Trophoblast cell (in vitro differentiated cells and primary cell): ENCODE measurements around the gene NOP56.
"Not testable (repeated sequence)": the region's sequence is repeated elsewhere in the genome, so short reads cannot be mapped to it uniquely, and the experiment has no call there.

Experiments
- DNase-seq, 2 donors: peaks; one replicate each; pipeline ENCODE4 v3.0.0-alpha.2; 2016
- H2AFZ ChIP-seq: 2 replicates; pipeline ENCODE4 v1.6.1; 2013; ENCODE audit warnings: low read length, moderate library complexity, mild to moderate bottlenecking; ENCODE audit not compliant: insufficient read depth, poor library complexity
- H2AK5ac ChIP-seq: 2 replicates; pipeline ENCODE4 v1.6.1; 2013; ENCODE audit warnings: mild to moderate bottlenecking, low read length
- H2BK120ac ChIP-seq: 2 replicates; pipeline ENCODE4 v1.6.1; 2013; ENCODE audit warnings: low read length, mild to moderate bottlenecking, moderate library complexity; ENCODE audit not compliant: insufficient read depth, poor library complexity
- H2BK12ac ChIP-seq: 2 replicates; pipeline ENCODE4 v1.6.1; 2013; ENCODE audit warnings: mild to moderate bottlenecking, low read length, moderate library complexity
- H2BK5ac ChIP-seq: 2 replicates; pipeline ENCODE4 v1.6.1; 2013; ENCODE audit warnings: low read length, low read depth, moderate library complexity, mild to moderate bottlenecking; ENCODE audit not compliant: poor library complexity
- H3K14ac ChIP-seq: 2 replicates; pipeline ENCODE4 v1.6.1; 2013; ENCODE audit warnings: mild to moderate bottlenecking, low read length
- H3K18ac ChIP-seq: 2 replicates; pipeline ENCODE4 v1.6.1; 2013; ENCODE audit warnings: mild to moderate bottlenecking, low read length
- H3K23ac ChIP-seq: 2 replicates; pipeline ENCODE4 v1.6.1; 2013; ENCODE audit warnings: low read length
- H3K27ac ChIP-seq: 2 replicates; pipeline ENCODE4 v1.5.1; 2013; ENCODE audit warnings: low read depth, mild to moderate bottlenecking, inconsistent platforms, low read length, moderate library complexity
- H3K27me3 ChIP-seq: 2 replicates; pipeline ENCODE4 v1.6.1; 2013; ENCODE audit warnings: inconsistent platforms, mild to moderate bottlenecking, low read length, moderate library complexity; ENCODE audit not compliant: insufficient read depth
- H3K36me3 ChIP-seq, 2 experiments: 1 replicate in 1 of 2; 2 replicates in 1 of 2; pipeline ENCODE4 v1.6.1; 2013; ENCODE audit warnings: low read length in 2 of 2, mild to moderate bottlenecking in 2 of 2, moderate library complexity in 1 of 2; ENCODE audit not compliant: insufficient read depth in 2 of 2, control insufficient read depth in 1 of 2
- H3K4ac ChIP-seq: 2 replicates; pipeline ENCODE4 v1.6.1; 2013; ENCODE audit warnings: low read depth, mild to moderate bottlenecking, low read length, moderate library complexity
- H3K4me1 ChIP-seq, 2 experiments: 1 replicate in 1 of 2; 2 replicates in 1 of 2; pipeline ENCODE4 v1.6.1; 2013; ENCODE audit warnings: low read length in 2 of 2, mild to moderate bottlenecking in 2 of 2, moderate library complexity in 1 of 2; ENCODE audit not compliant: insufficient read depth in 2 of 2, control insufficient read depth in 1 of 2
- H3K4me2 ChIP-seq: 2 replicates; pipeline ENCODE4 v1.6.1; 2013; ENCODE audit warnings: inconsistent platforms, mild to moderate bottlenecking, low read length, moderate library complexity
- H3K4me3 ChIP-seq: 2 replicates; pipeline ENCODE4 v1.5.1; 2013; ENCODE audit warnings: mild to moderate bottlenecking, low read depth, low read length, inconsistent platforms
- H3K79me1 ChIP-seq: one replicate; pipeline ENCODE4 v1.6.1; 2013; ENCODE audit warnings: low read length
- H3K79me2 ChIP-seq: 2 replicates; pipeline ENCODE4 v1.6.1; 2013; ENCODE audit warnings: low read length, mild to moderate bottlenecking; ENCODE audit not compliant: control insufficient read depth, insufficient read depth, poor library complexity
- H3K9ac ChIP-seq: 2 replicates; pipeline ENCODE4 v1.6.1; 2013; ENCODE audit warnings: mild to moderate bottlenecking, low read length
- H3K9me3 ChIP-seq: 2 replicates; pipeline ENCODE4 v1.6.1; 2013; ENCODE audit warnings: low read depth, mild to moderate bottlenecking, control low read depth, inconsistent platforms, low read length; ENCODE audit not compliant: insufficient read depth
- H4K12ac ChIP-seq: 2 replicates; pipeline ENCODE4 v1.6.1; 2013; ENCODE audit warnings: low read depth, mild to moderate bottlenecking, low read length, moderate library complexity
- H4K8ac ChIP-seq: 2 replicates; pipeline ENCODE4 v1.6.1; 2013; ENCODE audit warnings: low read depth, mild to moderate bottlenecking, low read length, moderate library complexity
- H4K91ac ChIP-seq: one replicate; pipeline ENCODE4 v1.6.1; 2013; ENCODE audit warnings: low read depth, mild to moderate bottlenecking, low read length, moderate library complexity
- WGBS: extraction: QIAGEN DNeasy Blood & Tissue Kit; methylation state at CpG from one replicate; pipeline ENCODE4 v1.1.7; 2013; ENCODE audit warnings: missing lambda C conversion rate; ENCODE audit not compliant: insufficient read length, insufficient coverage; ENCODE audit errors: extremely low coverage; 5-methylcytosine and 5-hydroxymethylcytosine counted together

Gene NOP56

DNA sequence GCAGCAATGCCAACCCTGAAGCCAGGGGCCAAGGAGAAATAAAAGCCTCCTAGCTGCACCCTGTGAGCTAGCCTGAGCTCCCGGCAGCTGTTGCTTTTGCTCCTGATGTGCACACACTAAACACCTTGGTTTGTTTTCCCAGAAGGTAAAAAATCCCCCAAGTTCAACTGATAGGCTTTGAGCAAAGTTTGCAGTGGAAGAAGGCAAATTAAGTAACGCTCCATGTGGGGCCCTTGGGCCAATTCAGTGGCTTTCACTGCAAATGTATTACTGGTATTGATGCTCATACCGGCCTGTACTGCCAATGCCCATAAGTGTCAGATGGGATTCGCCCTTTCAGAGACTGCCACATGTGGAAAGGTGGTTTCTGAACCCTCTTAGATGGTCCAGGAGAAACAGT is 21.0 kb downstream of the NOP56 start:
- no peaks in the 10 kb centered on the region for H3K79me2 ChIP-seq
- H3K9ac ChIP-seq = no peak overlapping the region
- no peak overlapping the region for H4K8ac ChIP-seq
- no peak overlapping the region for H3K27ac ChIP-seq
- no CpG with 5 or more reads among the region's 4 CpGs for WGBS
- no peak overlapping the region for H3K14ac ChIP-seq
- H3K18ac ChIP-seq = no peak overlapping the region
- peaks cover 1% of the 10 kb centered on the region for H3K9me3 ChIP-seq
- no peak overlapping the region for H3K23ac ChIP-seq
- no peak overlapping the region for H4K91ac ChIP-seq
- H2AK5ac ChIP-seq = no peak overlapping the region
- no peak for DNase-seq
- H3K36me3 ChIP-seq = no peaks in the 10 kb centered on the region
- no peak overlapping the region for H2BK120ac ChIP-seq
- no peak overlapping the region for H2AFZ ChIP-seq
- H3K4me1 ChIP-seq = no peaks in the 10 kb centered on the region
- no peak overlapping the region for H3K4ac ChIP-seq
- H3K4me3 ChIP-seq = no peak overlapping the region
- H3K27me3 ChIP-seq = no peaks in the 10 kb centered on the region
- H3K79me1 ChIP-seq = no peaks in the 10 kb centered on the region
- H3K4me2 ChIP-seq = no peak overlapping the region
- H2BK12ac ChIP-seq = no peak overlapping the region
- no peak overlapping the region for H2BK5ac ChIP-seq
- H4K12ac ChIP-seq = no peak overlapping the region

DNA sequence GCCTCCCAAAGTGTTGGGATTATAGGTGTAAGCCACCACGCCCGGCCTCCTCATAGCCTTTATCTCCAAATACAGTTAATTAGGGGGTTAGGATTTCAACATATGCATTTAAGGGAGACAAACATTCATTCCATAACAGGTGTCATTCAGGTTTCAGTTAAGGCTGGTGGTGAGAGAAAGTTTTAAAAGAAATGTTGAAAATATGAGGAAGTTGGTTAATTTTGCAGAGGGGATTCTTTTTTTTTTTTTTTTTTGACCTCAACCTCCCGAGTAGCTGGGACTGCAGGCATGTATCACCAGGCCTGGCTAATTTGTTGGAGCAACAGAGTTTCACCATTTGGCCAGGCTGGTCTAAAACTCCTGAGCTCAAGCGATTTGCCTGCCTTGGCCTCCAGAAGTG is 27.6 kb downstream of the NOP56 start:
- Histone ChIP-seq H3K36me3 (no peaks in the 10 kb centered on the region), H2AK5ac (no peak overlapping the region), H3K9me3 (no peaks in the 10 kb centered on the region), H3K4me2 (no peak overlapping the region), H3K79me2 (no peaks in the 10 kb centered on the region), H4K91ac (no peak overlapping the region), H3K23ac (no peak overlapping the region), H3K27ac (no peak overlapping the region), H4K12ac (no peak overlapping the region), H3K79me1 (no peaks in the 10 kb centered on the region), H3K27me3 (no peaks in the 10 kb centered on the region), H3K9ac (no peak overlapping the region), H3K4me1 (no peaks in the 10 kb centered on the region), H2BK12ac (no peak overlapping the region), H3K18ac (no peak overlapping the region), H2BK120ac (no peak overlapping the region), H3K4ac (no peak overlapping the region), H3K4me3 (no peak overlapping the region), H2BK5ac (no peak overlapping the region), H4K8ac (no peak overlapping the region), H3K14ac (no peak overlapping the region), H2AFZ (no peak overlapping the region)
- no CpG with 5 or more reads among the region's 4 CpGs for WGBS
- DNase-seq = no peak

DNA sequence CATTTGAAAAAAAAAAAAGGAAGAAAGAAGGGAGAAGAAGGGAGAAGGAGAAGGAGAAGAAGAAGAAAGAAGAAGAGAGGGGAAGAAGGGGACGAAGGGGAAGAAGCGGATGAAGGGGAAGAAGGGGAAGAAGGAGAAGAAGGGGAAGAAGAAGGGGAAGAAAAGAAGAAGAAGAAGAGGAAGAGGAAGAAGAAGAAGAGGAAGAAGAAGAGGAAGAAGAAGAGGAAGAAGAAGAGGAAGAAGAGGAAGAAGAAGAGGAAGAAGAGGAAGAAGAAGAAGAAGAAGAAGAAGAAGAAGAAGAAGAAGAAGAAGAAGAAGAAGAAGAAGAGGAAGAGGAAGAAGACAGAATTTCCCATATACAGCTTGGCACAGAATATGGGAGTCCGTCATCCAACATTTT is 29.6 kb downstream of the NOP56 start:
- not testable (repeated sequence) for H2BK12ac ChIP-seq
- WGBS = 100% methylated on average over 2 of the region's 3 CpGs

DNA sequence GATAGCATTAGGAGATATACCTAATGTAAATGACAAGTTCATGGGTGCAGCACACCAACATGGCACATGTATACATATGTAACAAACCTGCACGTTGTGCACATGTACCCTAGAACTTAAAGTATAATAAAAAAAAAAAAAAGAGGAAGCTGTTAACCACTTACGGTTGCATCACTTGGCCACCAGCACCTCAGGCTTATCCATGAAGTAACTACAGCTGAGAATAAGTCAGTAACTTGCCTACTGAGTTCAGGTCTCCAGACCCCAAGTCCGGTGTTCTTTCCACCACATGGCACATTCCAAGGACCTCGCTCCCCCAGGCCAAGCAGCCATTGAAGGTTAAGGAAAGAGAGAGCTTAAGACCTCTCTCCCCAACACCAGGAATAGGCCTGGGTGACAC is 32.4 kb downstream of the NOP56 start:
- H3K4me1 ChIP-seq, H3K27ac ChIP-seq, H2AK5ac ChIP-seq, H3K9ac ChIP-seq, H4K8ac ChIP-seq, H2BK5ac ChIP-seq, H3K23ac ChIP-seq, H4K12ac ChIP-seq, H3K79me2 ChIP-seq, H3K4me2 ChIP-seq, H3K9me3 ChIP-seq, H3K4ac ChIP-seq, H4K91ac ChIP-seq, H3K4me3 ChIP-seq, H2BK120ac ChIP-seq, H3K79me1 ChIP-seq, H2BK12ac ChIP-seq, H3K36me3 ChIP-seq, H3K14ac ChIP-seq, H2AFZ ChIP-seq, H3K18ac ChIP-seq, DNase-seq: not testable (repeated sequence)
- no CpG with 5 or more reads among the region's 4 CpGs for WGBS
- H3K27me3 ChIP-seq = peaks cover 24% of the 10 kb centered on the region

More for the DNA sequence above, 29.6 kb downstream of the NOP56 start:
- not testable (repeated sequence) for H3K9me3 ChIP-seq, H3K27me3 ChIP-seq, H3K4me2 ChIP-seq, H2BK5ac ChIP-seq, H2AK5ac ChIP-seq, H3K23ac ChIP-seq, H3K4me3 ChIP-seq, H3K9ac ChIP-seq, H4K12ac ChIP-seq, H3K14ac ChIP-seq, H3K79me1 ChIP-seq, H3K4ac ChIP-seq, H2AFZ ChIP-seq, H3K36me3 ChIP-seq, H3K18ac ChIP-seq, DNase-seq, H3K27ac ChIP-seq, H3K79me2 ChIP-seq, H4K8ac ChIP-seq, H4K91ac ChIP-seq, H2BK120ac ChIP-seq, H3K4me1 ChIP-seq
